CMK (cell line): ENCODE measurements around the gene LMF1.

Source experiments
- DNase-seq: peaks from one replicate; pipeline ENCODE4 v3.0.0-alpha.2; 2010; ENCODE audit warnings: low read depth

Gene LMF1

DNA sequence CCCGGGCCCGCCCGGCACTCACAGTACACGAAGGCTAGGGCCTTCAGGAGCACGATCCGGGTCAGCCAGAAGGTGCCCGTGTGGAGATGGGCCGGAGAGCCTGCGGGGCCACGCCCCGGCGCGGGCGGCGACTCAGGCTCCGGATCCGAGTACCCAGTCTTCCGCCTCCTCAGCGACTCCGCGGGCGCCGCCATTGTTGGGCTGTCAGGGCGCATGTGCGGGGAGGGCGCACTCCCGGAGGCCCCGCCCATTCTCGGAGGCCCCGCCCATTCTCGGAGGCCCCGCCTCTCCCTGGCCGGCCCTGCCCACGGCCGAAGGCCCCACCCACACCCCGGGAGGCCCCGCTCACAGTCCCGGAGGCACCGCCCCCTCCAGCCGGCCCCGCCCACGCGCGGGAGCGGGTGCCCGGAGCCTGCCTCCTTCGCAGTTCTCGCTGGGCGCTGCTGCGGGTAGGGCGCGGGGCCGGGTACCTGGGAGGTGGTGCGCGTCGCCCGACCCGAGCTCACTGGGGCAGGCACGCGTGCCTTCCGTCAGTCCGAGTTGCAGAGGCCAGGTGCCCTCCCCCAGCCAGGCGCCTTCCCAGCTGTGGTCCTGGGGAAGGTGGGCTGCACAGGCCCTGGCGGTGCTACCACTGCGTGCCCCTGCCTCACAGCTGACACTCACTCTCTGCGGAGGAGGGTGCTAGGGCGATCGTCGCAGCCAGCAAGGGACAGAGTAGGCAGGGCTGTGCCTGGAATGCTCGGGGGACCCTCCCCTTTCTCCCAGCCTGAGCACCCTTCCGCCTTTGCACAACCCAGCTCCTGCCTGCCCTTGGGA, at the start of gene LMF1:
TSS of gene LMF1 (minus strand) at position 219 of the 816 bp plus-strand sequence. CDS start at position 215, 4 bp downstream.
- peak; percentile 73 for DNase-seq

DNA sequence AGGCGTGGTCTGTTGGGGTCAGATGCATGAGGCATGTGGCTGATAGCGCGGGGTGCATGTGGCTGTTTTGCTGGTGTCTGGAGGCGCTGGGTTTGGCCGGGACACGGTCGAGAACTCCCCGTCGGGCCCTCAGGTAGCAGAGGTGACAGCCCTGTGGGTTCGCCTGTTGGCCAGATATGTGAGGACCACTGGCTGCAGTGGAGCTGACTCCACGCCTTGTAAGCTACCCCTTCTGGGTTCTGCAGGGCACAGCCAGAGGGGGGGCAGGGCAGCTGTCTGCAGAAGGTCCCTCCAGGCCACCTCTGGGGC, 49.3 kb upstream of the LMF1 start:
- no peak for DNase-seq

GRCh38 chr16:1019231-1020090, 48.7 kb upstream of the LMF1 start:
- DNase-seq = no peak

DNA sequence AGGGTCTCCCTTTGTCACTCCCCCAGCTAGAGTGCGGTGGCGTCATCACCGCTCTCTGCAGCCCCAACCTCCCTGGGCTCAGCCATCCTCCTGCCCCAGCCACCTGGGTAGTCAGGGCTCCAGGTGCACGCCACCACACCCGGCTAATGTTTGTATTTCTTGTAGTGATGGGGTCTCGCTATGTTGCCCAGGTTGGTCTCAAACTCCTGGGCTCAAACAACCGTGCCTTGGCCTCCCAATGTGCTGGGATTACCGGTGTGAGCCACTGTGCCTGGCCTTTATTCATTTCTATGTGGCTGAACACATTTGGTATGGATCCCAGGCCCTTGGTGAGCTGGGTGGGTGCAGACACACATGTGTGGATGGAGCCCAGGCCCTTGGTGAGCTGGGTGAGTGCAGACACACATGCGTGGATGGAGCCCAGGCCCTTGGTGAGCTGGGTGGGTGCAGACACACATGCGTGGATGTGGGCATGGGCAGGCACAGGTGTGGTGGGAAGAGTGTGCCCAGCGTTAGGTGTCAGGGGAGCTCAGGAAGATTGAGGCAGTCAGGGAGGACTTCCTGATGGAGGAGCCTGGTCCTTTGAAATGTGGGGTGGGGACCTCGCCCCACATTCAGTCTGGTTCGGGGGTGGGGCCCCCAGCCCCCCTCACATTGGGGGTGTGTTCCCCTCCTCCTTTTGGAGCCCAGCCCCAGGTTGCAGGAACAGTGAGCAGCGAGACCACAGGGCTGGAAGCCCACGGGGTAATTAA, 47.8 kb upstream of the LMF1 start:
- no peak for DNase-seq

DNA sequence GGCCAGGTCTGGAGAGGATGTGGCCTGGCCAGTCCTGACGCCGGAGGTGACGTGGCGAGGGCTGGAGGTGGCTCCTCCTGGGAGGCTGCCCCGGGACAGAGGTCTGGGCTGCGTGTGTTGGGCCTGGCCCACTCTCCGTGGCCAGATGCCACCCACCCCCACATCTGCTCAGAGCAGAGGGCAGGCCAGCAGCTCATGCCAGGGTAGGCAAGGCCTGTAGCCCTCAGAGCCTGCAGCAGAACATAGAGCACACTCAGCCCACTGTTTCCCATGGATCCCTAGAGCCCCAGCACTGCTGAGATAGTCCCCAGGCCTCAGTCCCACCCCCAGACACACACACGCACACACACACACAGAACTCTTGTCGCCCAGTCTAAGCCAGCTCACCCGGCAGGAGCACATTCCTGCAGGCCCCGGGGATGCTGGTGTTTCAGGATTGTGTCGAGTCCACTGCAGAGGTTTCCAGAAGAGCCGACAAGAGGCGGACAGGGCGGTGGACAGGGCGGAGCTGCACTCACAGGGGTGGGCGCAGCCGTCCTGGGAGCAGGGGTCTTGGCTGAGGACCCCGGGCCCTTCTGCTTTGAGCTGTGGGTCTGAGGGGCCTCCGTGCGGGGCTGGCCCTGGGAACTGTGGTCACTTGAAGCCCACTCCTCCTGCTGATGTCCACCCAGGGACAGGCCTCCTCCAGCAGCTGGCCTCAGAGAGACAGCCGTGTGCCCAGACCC, 44.1 kb upstream of the LMF1 start:
- no peak for DNase-seq

- DNase-seq = no peak
Observed at GRCh38 chr16:1014221-1014620, 43.4 kb upstream of the LMF1 start.

GRCh38 chr16:1013593-1013900, 42.8 kb upstream of the LMF1 start:
- DNase-seq = no peak

GRCh38 chr16:1012722-1013592, 42.2 kb upstream of the LMF1 start:
- no peak for DNase-seq

DNA sequence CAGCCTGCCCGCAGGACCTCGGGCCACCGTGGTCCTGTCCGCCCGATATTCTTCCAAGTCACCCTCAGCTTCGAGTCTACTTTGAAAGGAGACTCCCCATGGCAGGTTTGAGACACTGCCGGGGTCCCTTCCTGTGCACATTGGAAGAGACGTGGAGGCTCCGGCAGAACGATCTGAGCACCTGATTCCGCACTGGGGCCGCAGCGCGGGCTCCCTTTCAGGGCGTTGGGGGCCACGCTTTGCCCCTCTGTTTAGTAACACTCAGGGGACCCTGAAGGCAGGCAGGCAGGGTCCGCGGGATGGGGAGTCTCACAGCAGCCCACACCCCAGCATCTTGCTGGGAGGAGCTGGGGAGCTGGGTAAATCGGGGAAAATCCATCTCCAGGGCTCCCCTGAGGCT, 41.4 kb upstream of the LMF1 start:
- DNase-seq = no peak

DNA sequence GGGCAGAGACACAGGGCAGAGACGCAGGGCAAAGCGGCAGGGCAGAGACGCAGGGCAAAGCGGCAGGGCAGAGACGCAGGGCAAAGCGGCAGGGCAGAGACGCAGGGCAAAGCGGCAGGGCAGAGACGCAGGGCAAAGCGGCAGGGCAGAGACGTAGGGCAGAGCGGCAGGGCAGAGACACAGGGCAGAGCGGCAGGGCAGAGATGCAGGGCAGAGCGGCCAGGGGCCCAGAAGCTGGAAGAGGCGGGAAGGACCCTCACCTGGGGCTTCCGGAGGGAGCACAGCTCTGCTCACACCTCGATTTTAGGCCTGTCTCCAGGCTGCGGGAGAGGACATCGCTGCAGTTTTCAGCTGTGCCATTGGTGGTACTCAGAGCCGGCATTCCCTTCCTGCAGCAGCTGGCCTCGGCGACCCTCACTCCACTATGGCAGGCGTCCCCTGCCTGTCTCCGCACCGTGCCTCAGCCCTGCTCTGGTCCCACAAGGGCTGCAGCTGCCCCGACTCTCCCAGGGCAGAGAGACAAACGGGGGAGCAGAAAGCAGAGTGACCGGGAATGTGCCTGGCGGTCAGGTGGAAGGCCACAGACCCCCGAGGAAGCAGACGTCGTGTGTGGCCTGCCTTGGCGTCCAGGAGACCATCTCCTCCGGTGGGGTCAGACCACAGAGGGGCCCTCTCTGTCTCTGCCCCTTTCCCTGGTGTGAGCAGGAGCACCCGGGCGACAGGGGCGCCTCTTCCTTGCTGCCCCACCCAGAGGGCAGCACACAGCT, 40.7 kb upstream of the LMF1 start:
- no peak for DNase-seq

DNA sequence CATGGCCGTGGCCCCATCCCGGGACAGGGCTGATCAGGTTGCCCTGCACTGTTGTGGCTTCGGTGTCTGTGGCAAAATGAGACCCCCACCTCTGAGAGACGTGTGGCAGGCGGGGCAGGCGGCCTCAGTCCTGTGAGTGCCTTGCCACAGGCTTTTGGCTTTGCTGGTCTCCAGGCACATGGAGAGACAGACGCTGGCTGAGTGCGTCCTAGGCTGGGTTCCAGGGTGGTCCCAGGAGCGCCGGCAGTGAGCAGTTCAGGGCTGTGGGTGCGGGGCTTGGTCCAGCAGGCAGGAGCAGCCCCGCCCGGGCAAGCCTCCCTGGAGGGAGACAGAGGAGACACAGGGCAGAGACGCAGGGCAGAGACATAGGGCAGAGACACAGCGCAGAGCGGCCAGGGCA, 40.0 kb upstream of the LMF1 start:
- DNase-seq = no peak

GRCh38 chr16:1010251-1010650, 39.5 kb upstream of the LMF1 start:
- DNase-seq = no peak

GRCh38 chr16:1009358-1010150, 38.8 kb upstream of the LMF1 start:
- no peak for DNase-seq

DNA sequence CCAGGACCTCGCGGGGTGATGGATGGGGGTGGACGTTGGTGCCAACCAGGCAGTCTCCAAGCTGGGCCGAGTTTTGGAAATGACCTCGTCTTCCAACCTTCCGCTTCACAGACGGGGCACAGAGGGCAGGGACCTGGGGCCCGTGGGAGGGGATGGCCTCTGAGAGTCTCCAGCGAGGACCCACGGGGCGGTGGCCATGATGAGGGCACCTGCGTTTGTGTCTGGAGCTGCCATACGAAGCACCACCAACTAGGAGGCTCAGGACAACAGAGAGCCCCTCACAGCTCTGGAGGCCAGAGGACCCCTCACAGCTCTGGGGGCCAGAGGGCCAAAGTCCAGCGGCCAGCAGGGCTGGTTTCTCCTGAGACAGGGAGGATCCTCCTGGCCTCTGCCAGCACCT, 37.3 kb upstream of the LMF1 start:
- DNase-seq = no peak

DNA sequence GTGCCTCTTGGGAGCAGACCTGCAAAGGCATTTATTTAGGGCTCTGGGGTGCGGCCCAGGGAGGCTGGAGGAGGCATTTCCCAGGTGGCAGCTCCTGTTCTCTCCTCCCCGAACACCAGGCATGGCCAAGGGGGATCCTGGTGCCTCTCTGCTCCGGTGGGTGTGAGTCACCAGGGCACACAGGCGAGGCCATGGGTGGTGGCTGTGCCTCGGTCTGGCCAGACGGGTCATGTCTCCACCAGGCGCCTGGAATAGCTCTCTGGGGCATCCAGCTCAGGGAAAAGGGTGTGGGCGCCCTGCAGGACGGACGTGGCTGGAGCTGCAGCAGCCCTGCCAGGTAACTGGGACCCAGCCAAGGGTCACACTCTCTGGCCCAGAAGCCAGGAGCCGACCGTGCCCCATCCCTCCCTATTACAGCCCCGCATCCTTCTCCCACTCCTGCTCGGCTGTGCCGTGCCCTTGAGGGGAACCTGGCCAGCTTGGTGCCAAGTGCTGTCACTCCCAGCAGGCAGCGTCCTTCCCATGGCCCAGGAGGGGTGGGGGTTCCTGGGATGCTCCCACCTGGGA, 36.6 kb upstream of the LMF1 start:
- no peak for DNase-seq

- DNase-seq = no peak
Observed at GRCh38 chr16:1006781-1007180, 36.0 kb upstream of the LMF1 start.

DNA sequence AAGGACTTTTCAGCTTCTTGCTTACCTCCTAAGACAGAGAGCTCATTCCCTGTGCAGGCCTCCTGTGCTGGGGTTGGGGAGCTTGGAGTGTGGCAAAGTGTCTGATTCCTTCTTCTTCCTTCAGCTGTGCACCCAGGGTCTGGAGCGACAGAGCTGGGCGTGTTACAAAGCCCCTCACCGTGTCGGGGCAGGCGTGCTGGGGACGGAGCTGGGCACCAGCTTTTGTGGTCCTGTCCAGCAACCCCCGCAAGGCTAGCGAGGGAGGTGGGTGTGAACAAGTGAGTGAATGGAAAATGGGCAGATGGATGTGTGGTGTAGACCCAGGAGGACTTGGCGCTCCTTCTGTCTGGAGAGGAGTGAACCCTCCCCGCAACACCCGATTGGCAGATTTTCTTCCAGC, 34.5 kb upstream of the LMF1 start:
- no peak for DNase-seq

- DNase-seq = no peak
Observed at GRCh38 chr16:1003391-1004347, 32.9 kb upstream of the LMF1 start.
